Natural killer cell (primary cell): ENCODE data around the gene GRIFIN. TPM values are rescaled to one million over a fixed set of nuclear protein-coding genes. Genes with fewer than 3 reads are reported as not detected.

Experiments
- ATAC-seq, 3 donors: fragments of 150-1000 bp in 2 of 3; fragments of 200-7000 bp in 1 of 3; cut with Tn5 transposase; 1 replicate in 1 of 3; 2 replicates in 2 of 3; pipeline ENCODE4 v1.10.0; 2021; ENCODE audit warnings: mild to moderate bottlenecking in 2 of 3, moderate library complexity in 2 of 3
- DNase-seq, 2 donors: peaks; one replicate each; pipeline versions ENCODE4 v3.0.0 to v3.0.0-alpha.2; 2013 to 2021; ENCODE audit warnings: mixed read lengths in 1 of 2
- H3K27ac ChIP-seq: one replicate; pipeline ENCODE4 v1.5.1; 2013; ENCODE audit warnings: mild to moderate bottlenecking, low read length
- H3K27me3 ChIP-seq: one replicate; pipeline ENCODE4 v1.6.1; 2013; ENCODE audit warnings: low read length; ENCODE audit not compliant: control insufficient read depth, insufficient read depth
- H3K36me3 ChIP-seq: one replicate; pipeline ENCODE4 v1.6.1; 2013; ENCODE audit warnings: low read length; ENCODE audit not compliant: control insufficient read depth, insufficient read depth
- H3K4me1 ChIP-seq: one replicate; pipeline ENCODE4 v1.6.1; 2013; ENCODE audit warnings: low read length; ENCODE audit not compliant: control insufficient read depth, insufficient read depth
- H3K4me3 ChIP-seq: one replicate; pipeline ENCODE4 v1.5.1; 2013; ENCODE audit warnings: low read length
- H3K9me3 ChIP-seq: one replicate; pipeline ENCODE4 v1.6.1; 2013; ENCODE audit warnings: low read length; ENCODE audit not compliant: control insufficient read depth, insufficient read depth
- H3K27ac Mint-ChIP-seq, 2 donors: one replicate each; pipeline ENCODE4 v1.8.0; 2022; ENCODE audit warnings: mild to moderate bottlenecking in 2 of 2, mixed read lengths in 2 of 2, moderate library complexity in 1 of 2
- H3K27me3 Mint-ChIP-seq, 2 donors: one replicate each; pipeline ENCODE4 v1.8.0; 2022; ENCODE audit warnings: low read depth in 2 of 2, mixed read lengths in 2 of 2
- H3K36me3 Mint-ChIP-seq: one replicate; pipeline ENCODE4 v1.8.0; 2022; ENCODE audit warnings: mixed read lengths
- H3K4me1 Mint-ChIP-seq, 2 donors: one replicate each; pipeline ENCODE4 v1.8.0; 2022; ENCODE audit warnings: mixed read lengths in 2 of 2
- H3K4me3 Mint-ChIP-seq: one replicate; pipeline ENCODE4 v1.8.0; 2022; ENCODE audit warnings: mild to moderate bottlenecking, moderate library complexity, mixed read lengths
- H3K9me3 Mint-ChIP-seq, 2 donors: one replicate each; pipeline ENCODE4 v1.8.0; 2022; ENCODE audit warnings: mixed read lengths in 2 of 2
- WGBS: methylation state at CpG from one replicate; pipeline ENCODE4 v1.1.7; 2013; ENCODE audit warnings: missing lambda C conversion rate; ENCODE audit not compliant: insufficient coverage; 5-methylcytosine and 5-hydroxymethylcytosine counted together
- intact Hi-C: fragments of 100-400 bp; cut with micrococcal nuclease; formaldehyde crosslinking; loops from one replicate; pipeline ENCODE4 v1.14.2; 2022
- total RNA-seq, 4 donors: library from RNA; stranded (reverse); fragments of 120-200 nt in 1 of 4; gene quantifications; one replicate each; pipeline versions ENCODE4 v1.2.3 to v1.2.4, GENCODE V29; 2013 to 2022
- TF ChIP-seq, protein P1 (sequence below): fragments of 200-600 bp; IDR thresholded peaks from one replicate; pipeline ENCODE4 v1.8.0; 2022; ENCODE audit warnings: antibody characterized with exemption

GRIFIN gene
- total RNA-seq, 3 donors from 2014 or later (not counting 1 experiment from before 2014, with no cell fraction given): not detected

DNA sequence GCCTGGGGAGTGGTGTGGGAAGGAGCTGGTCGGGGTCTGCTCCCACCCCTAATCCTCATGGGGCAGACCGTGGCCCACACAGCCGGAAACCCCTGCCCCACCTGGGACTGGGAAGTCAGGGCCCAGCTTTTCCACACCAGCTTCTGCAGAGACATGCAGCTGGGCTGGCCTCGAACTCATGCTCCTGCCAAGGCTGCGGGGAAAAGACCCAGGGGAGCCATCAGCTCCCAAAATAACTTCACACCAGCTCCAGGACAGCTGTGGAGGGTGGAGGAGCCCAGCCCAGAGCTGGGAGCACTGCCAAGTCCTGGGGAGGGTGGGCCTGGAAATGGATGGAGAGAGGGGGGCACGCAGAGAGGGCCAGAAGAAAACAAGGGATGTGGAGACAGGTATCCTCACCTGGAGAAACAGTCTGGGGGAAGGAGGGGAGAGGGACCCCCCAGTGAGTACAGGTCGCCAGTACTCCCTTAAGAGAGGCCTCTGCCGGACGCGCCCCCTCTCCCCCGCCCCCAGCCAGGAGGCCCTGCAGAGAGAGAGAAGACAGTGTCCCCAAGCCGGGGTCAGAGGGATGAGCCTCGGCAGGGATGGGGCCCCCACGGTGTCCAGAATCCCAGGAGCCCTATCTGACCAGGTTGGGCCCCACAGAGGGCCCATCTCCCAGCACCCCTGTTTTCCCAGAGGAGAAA, 11.5 kb upstream of the GRIFIN start:
- 76% methylated on average over 14 of the region's 14 CpGs for WGBS

DNA sequence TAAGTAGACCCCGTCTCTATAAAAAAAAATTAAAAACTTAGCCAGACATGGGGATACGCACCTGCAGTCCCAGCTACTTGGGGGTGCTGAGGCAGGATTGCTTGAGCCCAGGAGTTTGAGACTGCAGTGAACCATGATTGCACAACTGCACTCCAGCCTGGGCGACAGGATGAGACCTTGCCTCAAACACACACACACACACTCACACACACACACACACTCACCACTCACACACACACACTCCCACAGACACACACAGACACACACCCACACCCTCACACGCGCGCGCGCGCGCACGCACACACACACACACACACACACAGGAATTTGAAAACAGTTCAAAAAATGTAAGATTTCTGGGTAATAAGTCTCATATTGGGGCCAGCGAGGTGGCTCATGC, 8.7 kb upstream of the GRIFIN start:
- Histone ChIP-seq H3K9me3 (peaks cover 11% of the 10 kb centered on the region), H3K4me1 (no peaks in the 10 kb centered on the region), H3K27ac (no peak overlapping the region), H3K27me3 (peaks cover 2% of the 10 kb centered on the region), H3K4me3 (no peak overlapping the region), H3K36me3 (no peaks in the 10 kb centered on the region)
- Mint-ChIP-seq H3K27ac (no peak overlapping the region), H3K36me3 (no peaks in the 10 kb centered on the region), H3K9me3 (no peaks in the 10 kb centered on the region), H3K4me1 (peaks cover 0 to 10% of the 10 kb centered on the region in 2 donors), H3K27me3 (peaks cover 0 to 5% of the 10 kb centered on the region in 2 donors), H3K4me3 (no peak overlapping the region)
- DNase-seq (no peak), ATAC-seq (no peak)
- intact Hi-C loops: no loop called here
- WGBS: 86% methylated on average over 12 of the region's 12 CpGs
- TF ChIP-seq, protein P1, sequence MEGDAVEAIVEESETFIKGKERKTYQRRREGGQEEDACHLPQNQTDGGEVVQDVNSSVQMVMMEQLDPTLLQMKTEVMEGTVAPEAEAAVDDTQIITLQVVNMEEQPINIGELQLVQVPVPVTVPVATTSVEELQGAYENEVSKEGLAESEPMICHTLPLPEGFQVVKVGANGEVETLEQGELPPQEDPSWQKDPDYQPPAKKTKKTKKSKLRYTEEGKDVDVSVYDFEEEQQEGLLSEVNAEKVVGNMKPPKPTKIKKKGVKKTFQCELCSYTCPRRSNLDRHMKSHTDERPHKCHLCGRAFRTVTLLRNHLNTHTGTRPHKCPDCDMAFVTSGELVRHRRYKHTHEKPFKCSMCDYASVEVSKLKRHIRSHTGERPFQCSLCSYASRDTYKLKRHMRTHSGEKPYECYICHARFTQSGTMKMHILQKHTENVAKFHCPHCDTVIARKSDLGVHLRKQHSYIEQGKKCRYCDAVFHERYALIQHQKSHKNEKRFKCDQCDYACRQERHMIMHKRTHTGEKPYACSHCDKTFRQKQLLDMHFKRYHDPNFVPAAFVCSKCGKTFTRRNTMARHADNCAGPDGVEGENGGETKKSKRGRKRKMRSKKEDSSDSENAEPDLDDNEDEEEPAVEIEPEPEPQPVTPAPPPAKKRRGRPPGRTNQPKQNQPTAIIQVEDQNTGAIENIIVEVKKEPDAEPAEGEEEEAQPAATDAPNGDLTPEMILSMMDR: no peak

More for the DNA sequence above, 11.5 kb upstream of the GRIFIN start:
- DNase-seq: no peak
- TF ChIP-seq, protein P1: no peak
- no peak overlapping the region for H3K27ac Mint-ChIP-seq
- H3K27me3 ChIP-seq: peaks cover 2% of the 10 kb centered on the region
- H3K4me1 Mint-ChIP-seq: peaks cover 0 to 10% of the 10 kb centered on the region in 2 donors
- H3K9me3 Mint-ChIP-seq: peaks cover 0 to 11% of the 10 kb centered on the region in 2 donors
- intact Hi-C loops: no loop called here
- no peak for ATAC-seq
- no peak overlapping the region for H3K4me3 Mint-ChIP-seq
- no peak overlapping the region for H3K4me3 ChIP-seq
- H3K4me1 ChIP-seq: no peaks in the 10 kb centered on the region
- H3K27me3 Mint-ChIP-seq: peaks cover 0 to 14% of the 10 kb centered on the region in 2 donors
- H3K36me3 Mint-ChIP-seq: no peaks in the 10 kb centered on the region
- H3K27ac ChIP-seq: no peak overlapping the region
- no peaks in the 10 kb centered on the region for H3K36me3 ChIP-seq
- peaks cover 8% of the 10 kb centered on the region for H3K9me3 ChIP-seq

DNA sequence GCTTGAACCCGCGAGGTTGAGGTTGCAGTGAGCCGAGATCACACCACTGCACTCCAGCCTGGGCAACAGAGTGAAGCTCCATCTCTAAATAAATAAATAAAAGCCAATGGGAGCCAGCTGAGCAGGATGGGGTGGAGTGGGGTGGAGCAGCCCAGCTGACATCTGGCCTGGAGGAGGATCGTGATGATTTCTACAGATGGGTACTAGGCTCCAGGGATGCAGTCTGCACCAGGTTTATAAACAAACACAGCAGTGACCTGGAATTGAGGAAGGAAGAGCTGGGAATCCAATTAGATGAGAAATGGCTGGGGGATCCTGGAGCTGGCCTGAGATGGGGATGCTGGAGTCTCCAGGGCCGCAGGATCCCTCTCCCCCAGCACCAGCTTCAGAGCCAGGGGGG, 7.3 kb upstream of the GRIFIN start:
- H3K4me3 Mint-ChIP-seq: no peak overlapping the region
- H3K36me3 Mint-ChIP-seq: no peaks in the 10 kb centered on the region
- peaks cover 2% of the 10 kb centered on the region for H3K27me3 ChIP-seq
- ATAC-seq (no peak), DNase-seq (no peak)
- no peaks in the 10 kb centered on the region for H3K9me3 Mint-ChIP-seq
- peaks cover 2% of the 10 kb centered on the region for H3K4me1 ChIP-seq
- peaks cover 0 to 5% of the 10 kb centered on the region in 2 donors for H3K4me1 Mint-ChIP-seq
- TF ChIP-seq, protein P1: no peak
- intact Hi-C loops: no loop called here
- peaks cover 11% of the 10 kb centered on the region for H3K9me3 ChIP-seq
- no peak overlapping the region for H3K27ac Mint-ChIP-seq
- no peak overlapping the region for H3K27ac ChIP-seq
- H3K4me3 ChIP-seq: no peak overlapping the region
- 90% methylated on average over 4 of the region's 5 CpGs for WGBS
- no peaks in the 10 kb centered on the region for H3K36me3 ChIP-seq
- H3K27me3 Mint-ChIP-seq: peaks cover 0 to 2% of the 10 kb centered on the region in 2 donors
